Lung (tissue), 12 donors: ENCODE results near the gene AHCYL2. TPM values are rescaled to one million over a fixed set of nuclear protein-coding genes. Genes with fewer than 3 reads are reported as not detected.

Source experiments
- ATAC-seq: fragments of 200-7000 bp; cut with Tn5 transposase; one replicate; pipeline ENCODE4 v1.9.1; 2020; ENCODE audit warnings: moderate number of reproducible peaks; ENCODE audit not compliant: insufficient read depth, low FRiP score
- DNase-seq, 3 donors: peaks; one replicate each; pipeline ENCODE4 v3.0.0-alpha.2; 2013 to 2017
- H3K27ac ChIP-seq, 2 donors: one replicate each; pipeline ENCODE4 v1.5.1; 2013; ENCODE audit warnings: mild to moderate bottlenecking in 2 of 2, moderate library complexity in 2 of 2, control low read depth in 1 of 2, inconsistent platforms in 1 of 2, low read depth in 1 of 2, low read length in 1 of 2
- H3K27me3 ChIP-seq, 3 donors: one replicate each; pipeline ENCODE4 v1.5.1; 2013; ENCODE audit warnings: low read length in 2 of 3; ENCODE audit not compliant: control insufficient read depth in 3 of 3, insufficient read depth in 3 of 3
- H3K36me3 ChIP-seq, 4 donors: one replicate each; pipeline ENCODE4 v1.5.1; 2013; ENCODE audit warnings: low read length in 4 of 4, mild to moderate bottlenecking in 1 of 4, moderate library complexity in 1 of 4; ENCODE audit not compliant: control insufficient read depth in 4 of 4, insufficient read depth in 4 of 4
- H3K4me1 ChIP-seq, 5 donors: one replicate each; pipeline ENCODE4 v1.5.1; 2013; ENCODE audit warnings: low read length in 5 of 5, mild to moderate bottlenecking in 2 of 5, moderate library complexity in 1 of 5; ENCODE audit not compliant: control insufficient read depth in 5 of 5, insufficient read depth in 5 of 5
- H3K4me3 ChIP-seq: one replicate; pipeline ENCODE4 v1.5.1; 2013; ENCODE audit warnings: mild to moderate bottlenecking, control low read depth, moderate library complexity
- H3K9ac ChIP-seq, 2 donors: one replicate each; pipeline ENCODE4 v1.5.1; 2013; ENCODE audit warnings: low read length in 2 of 2, control low read depth in 1 of 2; ENCODE audit not compliant: insufficient read depth in 1 of 2
- H3K9me3 ChIP-seq, 4 donors: one replicate each; pipeline ENCODE4 v1.5.1; 2013; ENCODE audit warnings: low read length in 3 of 4, mild to moderate bottlenecking in 1 of 4, moderate library complexity in 1 of 4; ENCODE audit not compliant: control insufficient read depth in 4 of 4, insufficient read depth in 3 of 4
- WGBS, 2 donors: extraction: QIAGEN DNeasy Blood & Tissue Kit; methylation state at CpG; one replicate each; pipeline ENCODE4 v1.1.7; 2013; 5-methylcytosine and 5-hydroxymethylcytosine counted together
- polyA plus RNA-seq, 2 donors: library from polyadenylated mRNA; stranded (reverse); fragments of 200-250 nt; gene quantifications; one replicate each; pipeline ENCODE4 v1.2.1, GENCODE V29; 2013
- total RNA-seq, 2 donors: library from RNA; depleted of rRNA in 1 of 2; stranded (reverse); fragments of >200 nt in 1 of 2; gene quantifications; one replicate each; pipeline ENCODE4 v1.2.1, GENCODE V29; 2014 to 2021
- TF ChIP-seq, protein P1 (sequence below): IDR thresholded peaks from 2 replicates; pipeline ENCODE4 v1.5.1; 2012; ENCODE audit warnings: mild to moderate bottlenecking; ENCODE audit errors: control extremely low read depth, extremely low read depth
- donor health status: control.
- donor health status: control.
- donor health status: Bipolar disorder and iron deficiency.
- donor health status: healthy.
- donor health status: DM: yes; HTN: yes; CAD: no.

AHCYL2 gene
- total and polyA plus RNA-seq, 4 donors = 16.3 to 172 (median 93.8) TPM

DNA sequence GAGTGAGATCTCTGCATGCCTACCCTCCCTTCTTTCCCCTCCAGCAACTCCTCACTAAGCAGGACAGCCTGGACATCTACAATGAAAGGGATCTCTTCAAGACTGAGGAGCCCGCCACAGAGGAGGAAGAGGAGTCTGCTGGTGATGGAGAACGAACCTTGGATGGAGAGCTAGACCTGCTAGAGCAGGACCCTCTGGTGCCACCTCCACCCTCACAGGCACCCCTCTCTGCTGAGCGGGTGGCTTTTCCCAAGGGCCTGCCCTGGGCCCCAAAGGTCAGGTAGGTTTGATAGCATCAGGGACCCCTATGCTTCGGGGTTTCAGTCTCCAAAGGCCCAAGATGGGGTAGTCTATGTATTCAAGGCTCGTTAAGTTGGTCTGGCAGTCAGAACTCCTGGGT, 233.3 kb downstream of the AHCYL2 start:
- H3K4me1 ChIP-seq = peaks cover 0 to 2% (median 0%) of the 10 kb centered on the region in 5 donors
- peaks cover 0 to 25% (median 0%) of the 10 kb centered on the region in 4 donors for H3K36me3 ChIP-seq
- H3K9me3 ChIP-seq = no peaks in the 10 kb centered on the region
- ATAC-seq (no peak), DNase-seq (no peak)
- H3K4me3 ChIP-seq = no peak overlapping the region
- no peaks in the 10 kb centered on the region for H3K27me3 ChIP-seq
- 97 to 100% methylated on average over 5 of the region's 5 CpGs for WGBS, 2 donors
- no peak overlapping the region for H3K27ac ChIP-seq
- H3K9ac ChIP-seq = no peak overlapping the region
- TF ChIP-seq, protein P1, sequence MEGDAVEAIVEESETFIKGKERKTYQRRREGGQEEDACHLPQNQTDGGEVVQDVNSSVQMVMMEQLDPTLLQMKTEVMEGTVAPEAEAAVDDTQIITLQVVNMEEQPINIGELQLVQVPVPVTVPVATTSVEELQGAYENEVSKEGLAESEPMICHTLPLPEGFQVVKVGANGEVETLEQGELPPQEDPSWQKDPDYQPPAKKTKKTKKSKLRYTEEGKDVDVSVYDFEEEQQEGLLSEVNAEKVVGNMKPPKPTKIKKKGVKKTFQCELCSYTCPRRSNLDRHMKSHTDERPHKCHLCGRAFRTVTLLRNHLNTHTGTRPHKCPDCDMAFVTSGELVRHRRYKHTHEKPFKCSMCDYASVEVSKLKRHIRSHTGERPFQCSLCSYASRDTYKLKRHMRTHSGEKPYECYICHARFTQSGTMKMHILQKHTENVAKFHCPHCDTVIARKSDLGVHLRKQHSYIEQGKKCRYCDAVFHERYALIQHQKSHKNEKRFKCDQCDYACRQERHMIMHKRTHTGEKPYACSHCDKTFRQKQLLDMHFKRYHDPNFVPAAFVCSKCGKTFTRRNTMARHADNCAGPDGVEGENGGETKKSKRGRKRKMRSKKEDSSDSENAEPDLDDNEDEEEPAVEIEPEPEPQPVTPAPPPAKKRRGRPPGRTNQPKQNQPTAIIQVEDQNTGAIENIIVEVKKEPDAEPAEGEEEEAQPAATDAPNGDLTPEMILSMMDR = no peak

DNA sequence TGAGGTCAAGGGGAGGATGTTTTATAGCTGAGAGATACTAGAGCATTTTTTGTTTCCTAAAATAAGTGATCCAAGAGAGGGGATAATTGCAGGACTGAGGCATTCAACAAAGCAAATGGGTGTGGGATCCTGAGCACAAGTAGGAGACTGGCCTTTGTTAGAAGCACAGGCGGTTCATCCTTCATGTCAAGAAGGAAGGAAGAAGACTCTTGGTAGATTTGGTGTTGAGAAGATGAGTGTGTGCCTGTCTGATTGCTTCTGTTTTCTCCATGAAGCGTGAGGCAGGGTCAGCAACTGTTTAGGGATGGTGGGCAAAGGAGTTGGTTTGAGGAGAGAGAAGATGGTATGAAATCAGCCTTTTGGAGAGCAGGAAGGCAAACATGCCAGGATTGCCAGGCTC, 237.0 kb downstream of the AHCYL2 start:
- TF ChIP-seq, protein P1 = no peak
- WGBS, 2 donors = 90 to 93% methylated on average over 2 of the region's 2 CpGs

DNA sequence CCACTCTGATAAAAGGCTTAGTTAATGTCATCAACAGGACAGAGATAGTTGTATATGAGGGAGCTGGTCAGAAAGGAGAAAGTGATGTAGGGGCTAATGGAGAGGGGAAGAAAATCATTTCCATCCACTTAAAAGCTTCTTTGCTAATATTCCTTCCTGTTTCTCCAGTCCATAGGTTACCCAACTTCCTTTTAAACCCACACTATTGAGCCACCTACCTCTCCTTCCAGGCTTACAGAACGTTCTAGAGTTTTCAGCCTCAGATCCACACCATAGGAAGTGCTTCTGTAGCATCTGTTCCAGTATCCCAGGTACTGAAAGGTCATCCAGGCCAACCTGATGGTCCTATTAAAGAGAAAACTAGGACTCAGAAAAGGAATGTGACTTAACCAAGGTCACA, 237.6 kb downstream of the AHCYL2 start:
- WGBS, 2 donors = 37 to 64% methylated on average over 1 of the region's 1 CpG

More for the DNA sequence above, 237.0 kb downstream of the AHCYL2 start:
- no peak overlapping the region for H3K4me3 ChIP-seq
- no peak overlapping the region for H3K9ac ChIP-seq
- peaks cover 0 to 4% (median 0%) of the 10 kb centered on the region in 5 donors for H3K4me1 ChIP-seq
- DNase-seq (no peak), ATAC-seq (no peak)
- no peaks in the 10 kb centered on the region for H3K9me3 ChIP-seq
- no peak overlapping the region for H3K27ac ChIP-seq
- H3K36me3 ChIP-seq = peaks cover 0 to 30% (median 0%) of the 10 kb centered on the region in 4 donors
- H3K27me3 ChIP-seq = no peaks in the 10 kb centered on the region

More for the DNA sequence above, 237.6 kb downstream of the AHCYL2 start:
- H3K4me1 ChIP-seq = peaks cover 0 to 4% (median 0%) of the 10 kb centered on the region in 5 donors
- no peaks in the 10 kb centered on the region for H3K9me3 ChIP-seq
- no peak for ATAC-seq
- H3K9ac ChIP-seq = no peak overlapping the region
- H3K4me3 ChIP-seq = no peak overlapping the region
- DNase-seq = no peak
- TF ChIP-seq, protein P1 = no peak
- no peaks in the 10 kb centered on the region for H3K27me3 ChIP-seq
- peaks cover 0 to 33% (median 0%) of the 10 kb centered on the region in 4 donors for H3K36me3 ChIP-seq
- H3K27ac ChIP-seq = no peak overlapping the region
